ENCODE measurements around the gene ZMYND11.
A peak's percentile ranks its signal among the peaks of the same experiment; 100 is the strongest.

Gene ZMYND11

GRCh38 chr10:266974-267425 is 131.7 kb downstream of the ZMYND11 start:
- TF ChIP-seq CTCF (IDR thresholded peaks at IDR 0.05; ENCODE audit: low read depth, low read length), result no peak
- no peaks in the 10 kb centered on the region for H3K27me3 ChIP-seq
- H3K4me3 ChIP-seq (ENCODE audit: low read depth, low read length), result peak overlapping the region; percentile 32
- H3K36me3 ChIP-seq, result no peaks in the 10 kb centered on the region
- H3K4me1 ChIP-seq, result peaks cover 15% of the 10 kb centered on the region
- no peaks in the 10 kb centered on the region for H3K9me3 ChIP-seq
- peak; percentile 51 for DNase-seq

GRCh38 chr10:267705-268104 is 132.4 kb downstream of the ZMYND11 start:
- no peak for DNase-seq
- Histone ChIP-seq H3K9me3 (no peaks in the 10 kb centered on the region), H3K36me3 (no peaks in the 10 kb centered on the region), H3K27me3 (no peaks in the 10 kb centered on the region), H3K4me1 (peaks cover 15% of the 10 kb centered on the region), H3K4me3 (ENCODE audit: low read depth, low read length) (peak overlapping the region; percentile 32)
- TF ChIP-seq CTCF (IDR thresholded peaks at IDR 0.05; ENCODE audit: low read depth, low read length), result no peak

- TF ChIP-seq CTCF (IDR thresholded peaks at IDR 0.05; ENCODE audit: low read depth, low read length), result no peak
- peaks cover 19% of the 10 kb centered on the region for H3K4me1 ChIP-seq
- no peak overlapping the region for H3K4me3 ChIP-seq (ENCODE audit: low read depth, low read length)
- no peaks in the 10 kb centered on the region for H3K9me3 ChIP-seq
- no peaks in the 10 kb centered on the region for H3K27me3 ChIP-seq
- no peak for DNase-seq
- H3K36me3 ChIP-seq, result no peaks in the 10 kb centered on the region
These were observed 134.3 kb downstream of the ZMYND11 start for GRCh38 chr10:269440-270074.

GRCh38 chr10:271201-271600 is 135.9 kb downstream of the ZMYND11 start:
- Histone ChIP-seq H3K4me3 (ENCODE audit: low read depth, low read length) (no peak overlapping the region), H3K4me1 (peaks cover 25% of the 10 kb centered on the region), H3K36me3 (no peaks in the 10 kb centered on the region), H3K9me3 (no peaks in the 10 kb centered on the region), H3K27me3 (no peaks in the 10 kb centered on the region)
- no peak for TF ChIP-seq CTCF (IDR thresholded peaks at IDR 0.05; ENCODE audit: low read depth, low read length)
- DNase-seq, result no peak

- H3K36me3 ChIP-seq, result no peaks in the 10 kb centered on the region
These were observed 136.5 kb downstream of the ZMYND11 start for GRCh38 chr10:271722-272121.

More at GRCh38 chr10:271722-272121, 136.5 kb downstream of the ZMYND11 start:
- no peaks in the 10 kb centered on the region for H3K9me3 ChIP-seq
- TF ChIP-seq CTCF (IDR thresholded peaks at IDR 0.05; ENCODE audit: low read depth, low read length), result no peak
- peaks cover 25% of the 10 kb centered on the region for H3K4me1 ChIP-seq
- H3K4me3 ChIP-seq (ENCODE audit: low read depth, low read length), result no peak overlapping the region
- DNase-seq, result no peak
- no peaks in the 10 kb centered on the region for H3K27me3 ChIP-seq
